ENCODE data around the gene RAB4A. TPM values are rescaled to one million over a fixed set of nuclear protein-coding genes. Genes with fewer than 3 reads are reported as not detected.

The RAB4A gene
- total and polyA plus RNA-seq, 2 of the 13 experiments (the other 11 are each of a cell fraction or from before 2014, with no cell fraction given): 56.0 to 80.1 TPM

DNA sequence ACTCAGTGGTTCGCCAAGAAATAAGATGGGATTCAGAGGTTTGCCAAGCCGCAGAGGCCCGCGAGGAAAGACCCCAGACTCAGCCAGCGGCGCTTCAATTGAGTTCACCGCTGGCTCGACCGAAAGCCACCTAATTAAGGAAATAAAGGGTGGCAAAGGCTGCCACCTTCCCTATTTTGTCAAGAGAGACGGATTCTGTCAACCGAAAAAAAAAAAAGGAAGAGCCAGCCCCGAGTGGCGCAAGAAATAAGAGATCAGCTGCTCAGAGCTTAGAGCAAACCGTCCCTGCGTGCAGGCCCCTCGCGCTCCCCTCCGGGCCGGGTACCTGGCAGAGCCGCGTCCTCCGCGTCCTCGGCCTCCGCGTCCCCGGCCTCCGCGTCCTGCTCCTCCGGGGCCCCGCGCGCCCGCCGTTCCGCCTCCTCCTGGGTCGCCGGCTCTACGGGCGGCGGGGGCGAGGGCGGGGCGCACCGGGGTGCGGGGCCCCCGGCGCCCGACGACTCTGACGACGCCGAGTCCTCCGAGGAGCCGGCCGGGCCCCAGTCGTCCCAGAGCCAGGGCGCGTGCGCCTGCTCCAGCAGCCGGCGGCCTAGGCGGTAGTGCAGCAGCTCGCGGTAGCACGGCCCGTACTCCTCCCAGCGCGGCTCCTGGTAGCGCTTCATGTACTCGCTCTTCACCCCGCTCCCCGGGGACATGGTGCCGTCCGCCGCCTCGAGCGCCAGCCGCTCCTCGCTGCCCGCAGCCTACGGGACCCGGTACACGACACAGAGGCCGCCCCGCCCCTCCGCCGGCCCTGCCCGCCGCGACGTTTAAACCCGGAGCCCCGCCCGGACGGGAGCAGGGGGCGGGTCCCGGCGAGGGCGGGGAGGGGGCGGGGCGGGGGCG lies 71.1 kb downstream of the RAB4A start (continued):
- TF ChIP-seq ZXDC (CRISPR knock-in tag; IDR thresholded peaks at IDR 0.05) (no peak), THAP11 (CRISPR knock-in tag; IDR thresholded peaks at IDR 0.05) (no peak), GLI4 (CRISPR knock-in tag; IDR thresholded peaks at IDR 0.05; ENCODE audit: borderline replicate concordance) (no peak; the same call in 1 of the 2 replicates), ZNF772 (CRISPR knock-in tag; IDR thresholded peaks at IDR 0.05) (peak; percentile 83; the same call in 1 of the 2 replicates), ZNF335 (CRISPR knock-in tag; IDR thresholded peaks at IDR 0.05) (0 out of 2 replicates have a peak, but pooled peaks have one; percentile 2), MAZ (IDR thresholded peaks at IDR 0.05; ENCODE audit: borderline replicate concordance, low read depth, low read length) (0 out of 2 replicates have a peak, but pooled peaks have one; percentile 12), MAZ (CRISPR knock-in tag; IDR thresholded peaks at IDR 0.05; ENCODE audit: low read depth) (peak; percentile 78), ATF4 (CRISPR knock-in tag; IDR thresholded peaks at IDR 0.05) (peak in 1 of 2 experiments; percentile 39; a peak in 1 of 4 replicates), ZC3H13 (CRISPR knock-in tag; IDR thresholded peaks at IDR 0.05) (no peak; the same call in 1 of the 2 replicates), CHD2 (IDR thresholded peaks at IDR 0.05; ENCODE audit: low read depth, low read length) (no peak), SATB2 (CRISPR knock-in tag; IDR thresholded peaks at IDR 0.05) (no peak), ZNF724P (CRISPR knock-in tag; IDR thresholded peaks at IDR 0.05; ENCODE audit: borderline replicate concordance) (0 out of 2 replicates have a peak, but pooled peaks have one; percentile 59), ZNF224 (CRISPR knock-in tag; IDR thresholded peaks at IDR 0.05) (no peak), GABPB1 (CRISPR knock-in tag; IDR thresholded peaks at IDR 0.05) (peak; percentile 74), RBM39 (IDR thresholded peaks at IDR 0.05; ENCODE audit: low read depth, low read length, poor library complexity, severe bottlenecking) (peak; percentile 14), SPEN (CRISPR knock-in tag; IDR thresholded peaks at IDR 0.05; ENCODE audit: low read depth) (peak; percentile 49; the same call in 1 of the 2 replicates), ARNT2 (CRISPR knock-in tag; IDR thresholded peaks at IDR 0.05; ENCODE audit: low read depth) (peak; percentile 56; the same call in 1 of the 2 replicates), SKIL (CRISPR knock-in tag; IDR thresholded peaks at IDR 0.05; ENCODE audit: borderline replicate concordance) (peak; percentile 36; the same call in 1 of the 2 replicates), ZNF674 (CRISPR knock-in tag; IDR thresholded peaks at IDR 0.05; ENCODE audit: low read depth) (peak; percentile 19; the same call in 1 of the 2 replicates), ZNF572 (CRISPR knock-in tag; IDR thresholded peaks at IDR 0.05) (0 out of 2 replicates have a peak, but pooled peaks have one; percentile 32), SALL1 (CRISPR knock-in tag; IDR thresholded peaks at IDR 0.05) (peak; percentile 39; the same call in 1 of the 2 replicates)
- TF ChIP-seq, protein P1, sequence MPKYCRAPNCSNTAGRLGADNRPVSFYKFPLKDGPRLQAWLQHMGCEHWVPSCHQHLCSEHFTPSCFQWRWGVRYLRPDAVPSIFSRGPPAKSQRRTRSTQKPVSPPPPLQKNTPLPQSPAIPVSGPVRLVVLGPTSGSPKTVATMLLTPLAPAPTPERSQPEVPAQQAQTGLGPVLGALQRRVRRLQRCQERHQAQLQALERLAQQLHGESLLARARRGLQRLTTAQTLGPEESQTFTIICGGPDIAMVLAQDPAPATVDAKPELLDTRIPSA (CRISPR knock-in tag; IDR thresholded peaks at IDR 0.05; ENCODE audit: borderline replicate concordance): 0 out of 2 replicates have a peak, but pooled peaks have one; percentile 64

All from HepG2 (cell line).